Measurements from ENCODE around the gene PRDM13.

DNA sequence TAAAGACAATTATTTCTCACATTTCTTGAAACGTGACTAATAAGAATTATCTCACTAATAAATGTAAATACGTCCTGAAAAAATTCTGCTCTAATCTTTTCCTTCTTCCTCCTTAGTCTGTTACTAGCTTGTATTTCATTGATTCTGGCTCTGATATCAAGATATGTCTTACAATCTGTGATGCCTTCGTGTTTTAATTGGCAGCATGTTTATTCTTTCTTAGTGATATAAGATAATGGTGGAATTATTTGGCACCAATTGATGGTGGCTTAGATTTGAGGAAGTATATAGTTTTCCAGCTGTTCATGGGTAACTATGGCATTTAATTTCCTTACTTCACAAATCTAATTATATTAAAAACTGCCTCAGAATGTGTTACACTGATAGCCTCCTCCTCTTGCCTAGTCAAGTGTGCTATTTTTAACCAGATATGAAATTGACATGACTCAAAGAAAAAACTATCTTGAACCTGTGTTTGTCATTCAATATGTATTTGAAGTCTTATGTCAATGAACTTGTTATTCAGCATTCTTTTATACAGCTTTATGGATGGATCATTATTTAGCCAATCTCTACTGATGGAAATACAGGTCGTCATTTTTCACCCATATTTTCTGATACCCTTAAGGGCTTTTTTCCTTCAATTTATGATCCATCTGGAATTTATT lies 43.4 kb upstream of the PRDM13 start:
- TF ChIP-seq POLR2AphosphoS5 (IDR thresholded peaks at IDR 0.05; ENCODE audit: insufficient read depth in 1 of 2, low read depth in 1 of 2) = no peak
- TF ChIP-seq, protein P1, sequence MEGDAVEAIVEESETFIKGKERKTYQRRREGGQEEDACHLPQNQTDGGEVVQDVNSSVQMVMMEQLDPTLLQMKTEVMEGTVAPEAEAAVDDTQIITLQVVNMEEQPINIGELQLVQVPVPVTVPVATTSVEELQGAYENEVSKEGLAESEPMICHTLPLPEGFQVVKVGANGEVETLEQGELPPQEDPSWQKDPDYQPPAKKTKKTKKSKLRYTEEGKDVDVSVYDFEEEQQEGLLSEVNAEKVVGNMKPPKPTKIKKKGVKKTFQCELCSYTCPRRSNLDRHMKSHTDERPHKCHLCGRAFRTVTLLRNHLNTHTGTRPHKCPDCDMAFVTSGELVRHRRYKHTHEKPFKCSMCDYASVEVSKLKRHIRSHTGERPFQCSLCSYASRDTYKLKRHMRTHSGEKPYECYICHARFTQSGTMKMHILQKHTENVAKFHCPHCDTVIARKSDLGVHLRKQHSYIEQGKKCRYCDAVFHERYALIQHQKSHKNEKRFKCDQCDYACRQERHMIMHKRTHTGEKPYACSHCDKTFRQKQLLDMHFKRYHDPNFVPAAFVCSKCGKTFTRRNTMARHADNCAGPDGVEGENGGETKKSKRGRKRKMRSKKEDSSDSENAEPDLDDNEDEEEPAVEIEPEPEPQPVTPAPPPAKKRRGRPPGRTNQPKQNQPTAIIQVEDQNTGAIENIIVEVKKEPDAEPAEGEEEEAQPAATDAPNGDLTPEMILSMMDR (IDR thresholded peaks at IDR 0.05) = no peak

Measured in vagina (tissue), 2 donors.